Measurements from ENCODE around the gene ODF4. TPM values are rescaled to one million over a fixed set of nuclear protein-coding genes. Genes with fewer than 3 reads are reported as not detected.
"Not testable (repeated sequence)": the region's sequence is repeated elsewhere in the genome, so short reads cannot be mapped to it uniquely, and the experiment has no call there.

ODF4 gene
- polyA plus RNA-seq, 3 donors, result not detected

- no peaks in the 10 kb centered on the region for H3K36me3 ChIP-seq (replicated peaks in 1 of 2; ENCODE audit: control insufficient read depth in 1 of 2, insufficient read depth in 2 of 2, low read length in 2 of 2)
- H3K4me2 ChIP-seq (replicated peaks; ENCODE audit: extremely low read depth, low read length, poor library complexity, severe bottlenecking), result no peak overlapping the region
- peaks cover 0 to 25% of the 10 kb centered on the region in 2 donors for H3K27me3 ChIP-seq (ENCODE audit: control insufficient read depth in 2 of 2, insufficient read depth in 2 of 2, low read length in 2 of 2)
- peaks cover 5% of the 10 kb centered on the region for H3K4me1 Mint-ChIP-seq
- WGBS (ENCODE audit: insufficient coverage), result no CpG with 5 or more reads among the region's 5 CpGs
- peak overlapping the region in 1 of 2 donors; percentile 41 for H3K4me3 Mint-ChIP-seq
- no peak overlapping the region for H3K27ac Mint-ChIP-seq
- no peak overlapping the region for H3K27ac ChIP-seq (ENCODE audit: low read depth in 1 of 2, low read length in 2 of 2)
- intact Hi-C loops (cut with micrococcal nuclease), result no loop called here
- no peak overlapping the region for H3K4me3 ChIP-seq (replicated peaks in 1 of 3; ENCODE audit: low read depth in 2 of 3, low read length in 3 of 3)
- H3K4me1 ChIP-seq (ENCODE audit: control insufficient read depth in 1 of 2, insufficient read depth in 2 of 2, low read length in 2 of 2), result no peaks in the 10 kb centered on the region
- DNase-seq, result no peak
- H3K9ac ChIP-seq (ENCODE audit: insufficient read depth, low read length, poor library complexity, severe bottlenecking), result no peak overlapping the region
- H4K20me1 ChIP-seq (ENCODE audit: insufficient read depth, low read length), result no peaks in the 10 kb centered on the region
- no peak for TF ChIP-seq CTCF (IDR thresholded peaks at IDR 0.05)
- peaks cover 21 to 30% (median 28%) of the 10 kb centered on the region in 3 donors for H3K27me3 Mint-ChIP-seq (ENCODE audit: low read depth in 3 of 3)
- peaks cover 0 to 3% (median 0%) of the 10 kb centered on the region in 7 donors for H3K9me3 Mint-ChIP-seq
- no peak overlapping the region for H2AFZ ChIP-seq (ENCODE audit: insufficient read depth, low read depth, low read length, poor library complexity, severe bottlenecking)
- H3K36me3 Mint-ChIP-seq, result no peaks in the 10 kb centered on the region
- no peaks in the 10 kb centered on the region for H3K79me2 ChIP-seq (ENCODE audit: insufficient read depth, low read length)
- H3K9me3 ChIP-seq (replicated peaks in 1 of 2; ENCODE audit: control insufficient read depth in 1 of 2, insufficient read depth in 1 of 2, low read length in 2 of 2), result no peaks in the 10 kb centered on the region
Measured at GRCh38 chr17:8345951-8346665, 6.5 kb downstream of the ODF4 start.

GRCh38 chr17:8347001-8347400, 7.4 kb downstream of the ODF4 start:
- H3K4me1 ChIP-seq (ENCODE audit: control insufficient read depth in 1 of 2, insufficient read depth in 2 of 2, low read length in 2 of 2); DNase-seq; H3K9me3 ChIP-seq (replicated peaks in 1 of 2; ENCODE audit: control insufficient read depth in 1 of 2, insufficient read depth in 1 of 2, low read length in 2 of 2); H3K9ac ChIP-seq (ENCODE audit: insufficient read depth, low read length, poor library complexity, severe bottlenecking); H3K36me3 ChIP-seq (replicated peaks in 1 of 2; ENCODE audit: control insufficient read depth in 1 of 2, insufficient read depth in 2 of 2, low read length in 2 of 2); H3K27ac ChIP-seq (ENCODE audit: low read depth in 1 of 2, low read length in 2 of 2); H4K20me1 ChIP-seq (ENCODE audit: insufficient read depth, low read length); H3K79me2 ChIP-seq (ENCODE audit: insufficient read depth, low read length); H3K36me3 Mint-ChIP-seq; H3K9me3 Mint-ChIP-seq; H3K27ac Mint-ChIP-seq; H3K4me2 ChIP-seq (replicated peaks; ENCODE audit: extremely low read depth, low read length, poor library complexity, severe bottlenecking); intact Hi-C loops (cut with micrococcal nuclease); H3K4me1 Mint-ChIP-seq; H2AFZ ChIP-seq (ENCODE audit: insufficient read depth, low read depth, low read length, poor library complexity, severe bottlenecking); H3K4me3 ChIP-seq (replicated peaks in 1 of 3; ENCODE audit: low read depth in 2 of 3, low read length in 3 of 3): not testable (repeated sequence)
- peak overlapping the region in 1 of 2 donors; percentile 60 for H3K4me3 Mint-ChIP-seq
- H3K27me3 ChIP-seq (ENCODE audit: control insufficient read depth in 2 of 2, insufficient read depth in 2 of 2, low read length in 2 of 2), result peaks cover 0 to 25% of the 10 kb centered on the region in 2 donors
- WGBS (ENCODE audit: insufficient coverage), result 57% methylated on average over 17 of the region's 25 CpGs
- peaks cover 19 to 30% (median 28%) of the 10 kb centered on the region in 3 donors for H3K27me3 Mint-ChIP-seq (ENCODE audit: low read depth in 3 of 3)
